NCI-H526 treated with DMSO at 0.1 percent for 48 hours (cell line): Measurements from ENCODE around the gene GNAQ.

Source experiments
- DNase-seq: peaks from one replicate; lab custom pipeline; 2025; lab: John Stamatoyannopoulos, UW

Gene GNAQ

DNA sequence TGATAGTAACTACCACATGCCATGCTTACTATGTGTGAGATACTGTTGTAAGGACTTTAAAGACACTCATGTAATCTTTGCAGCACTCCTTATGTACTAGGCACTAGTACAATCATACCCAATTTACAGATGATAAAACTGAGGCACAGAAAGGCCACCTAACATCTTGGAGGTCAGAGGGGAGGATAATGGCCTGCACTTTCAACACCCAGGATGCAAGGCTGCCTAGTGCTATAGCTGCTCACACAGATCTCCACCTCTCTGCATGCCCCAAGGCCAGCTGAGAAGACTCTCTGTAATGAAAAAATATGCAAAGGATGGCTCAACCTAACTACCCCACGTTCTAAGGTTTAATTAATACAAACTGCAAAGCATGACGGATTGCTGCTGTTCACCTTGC is 57.2 kb downstream of the GNAQ start:
- DNase-seq: no peak

DNA sequence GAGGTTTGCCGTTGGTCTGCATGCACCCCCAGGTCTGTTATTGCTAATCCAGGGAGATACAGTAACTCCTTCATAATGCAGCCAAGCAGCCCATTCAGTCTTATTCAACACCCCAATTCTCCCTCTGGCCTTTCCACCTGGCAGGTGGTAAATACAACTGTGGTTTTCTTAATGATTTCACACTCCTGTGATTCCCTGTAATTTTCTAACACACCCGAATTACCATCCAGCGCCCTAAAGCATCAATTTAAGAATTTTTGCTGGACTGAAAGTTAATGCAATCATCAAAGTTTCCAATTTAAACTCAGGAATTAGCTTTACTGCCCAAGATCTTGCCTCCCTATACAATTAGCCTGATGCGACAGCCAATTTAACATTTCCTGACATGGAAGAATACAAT is 62.5 kb downstream of the GNAQ start:
- DNase-seq: no peak

DNA sequence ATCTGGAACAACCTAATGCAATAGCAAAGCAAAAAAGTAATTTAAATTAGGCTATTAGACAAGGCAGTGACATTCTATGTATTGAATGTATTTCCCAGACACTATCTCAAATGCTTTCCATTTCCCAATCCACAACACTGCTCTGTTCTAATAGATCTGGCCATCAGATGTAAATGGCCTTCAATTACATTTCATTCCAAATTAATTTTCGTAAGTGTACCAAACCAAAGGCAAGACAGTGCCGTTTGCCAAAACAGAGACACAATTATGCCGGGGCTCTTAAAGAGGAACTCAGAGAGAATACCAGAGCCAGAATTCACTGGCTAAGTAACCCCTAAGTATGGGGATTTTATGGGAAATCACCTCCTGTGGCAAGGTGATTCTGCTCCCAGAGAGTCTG is 63.1 kb downstream of the GNAQ start:
- no peak for DNase-seq

DNA sequence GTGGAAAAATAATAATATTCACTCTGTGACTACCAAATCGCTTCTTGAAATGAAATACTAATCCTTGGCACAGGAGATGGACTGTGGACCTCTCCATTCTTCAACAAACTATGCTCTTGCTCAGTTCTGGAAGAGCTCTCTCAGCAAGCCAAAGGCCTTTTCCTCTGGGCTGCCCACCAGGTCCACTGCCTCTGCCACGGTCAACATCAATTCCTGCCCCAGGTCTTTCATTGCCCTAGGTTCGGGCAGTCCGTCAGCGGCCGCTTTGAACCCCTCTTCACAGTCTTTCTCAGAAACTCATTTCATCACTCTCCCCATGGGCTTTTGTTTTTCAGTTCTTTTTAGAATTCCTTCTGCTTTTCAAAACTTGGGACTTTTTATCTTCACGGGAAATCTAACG is 64.9 kb downstream of the GNAQ start:
- DNase-seq: no peak

DNA sequence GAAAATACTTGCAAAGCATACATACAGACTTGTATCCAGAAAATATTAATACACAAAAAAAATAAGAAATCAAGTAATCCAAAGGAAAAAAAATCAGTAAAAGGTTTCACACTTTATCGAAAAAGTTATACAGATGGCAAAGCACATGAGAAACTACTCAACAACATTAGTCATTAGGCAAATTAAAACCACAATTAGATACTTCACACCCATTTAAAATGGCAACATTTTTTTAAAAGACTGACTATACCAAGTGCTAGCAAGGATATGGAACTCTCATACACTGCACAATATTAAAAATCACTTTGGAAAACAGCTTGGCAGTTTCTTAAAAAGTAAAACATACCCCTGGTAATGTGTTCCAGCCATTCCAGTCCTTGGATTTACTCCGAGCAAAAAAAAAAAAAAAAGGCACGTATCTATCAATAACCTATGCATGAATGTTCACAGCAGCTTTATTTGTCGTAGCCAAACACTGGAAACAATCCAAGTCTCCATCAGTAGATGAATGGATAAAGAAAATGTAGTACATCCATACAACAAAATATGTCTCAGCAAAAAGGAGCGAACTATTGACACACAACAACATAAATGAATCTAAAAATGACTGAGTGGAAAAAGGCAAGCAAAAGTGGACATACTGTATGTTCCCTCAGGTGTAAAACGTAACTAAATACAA is 66.0 kb downstream of the GNAQ start:
- no peak for DNase-seq

DNA sequence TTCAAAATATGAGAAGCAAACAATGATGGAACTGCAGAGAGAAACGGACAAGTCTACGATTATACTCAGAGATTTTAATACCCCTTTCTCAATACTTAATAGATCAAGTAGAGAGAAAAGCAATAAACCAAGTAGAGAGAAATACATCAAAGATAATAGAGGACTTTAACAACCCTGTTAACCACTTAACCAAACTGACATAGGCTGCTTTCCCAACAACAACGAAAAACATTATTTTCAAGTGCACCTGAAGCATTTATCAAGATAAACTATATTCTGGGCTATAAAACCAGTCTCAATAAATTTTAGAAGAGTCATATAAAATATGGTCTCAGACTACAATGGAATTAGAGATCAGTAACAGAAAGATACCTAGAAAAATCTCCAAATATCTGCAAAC is 67.4 kb downstream of the GNAQ start:
- no peak for DNase-seq

DNA sequence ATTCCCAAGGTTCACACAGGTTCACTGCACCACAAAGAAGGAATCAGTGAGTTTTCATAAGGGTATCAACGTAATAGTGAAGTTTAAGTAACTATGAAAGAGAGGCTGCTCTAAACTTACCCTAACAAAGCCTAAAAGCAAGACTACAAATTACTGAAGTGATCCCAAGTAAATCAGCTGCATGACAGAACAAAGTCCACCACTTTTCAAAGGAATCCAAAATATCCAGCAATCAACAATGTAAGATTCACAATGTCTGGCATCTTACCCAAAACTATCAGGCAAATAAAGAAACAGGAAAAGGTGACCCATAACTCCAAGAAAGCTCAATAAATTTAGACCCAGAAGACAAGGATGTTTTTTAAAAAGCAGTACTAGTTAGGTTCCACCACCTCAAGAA is 70.1 kb downstream of the GNAQ start:
- no peak for DNase-seq

DNA sequence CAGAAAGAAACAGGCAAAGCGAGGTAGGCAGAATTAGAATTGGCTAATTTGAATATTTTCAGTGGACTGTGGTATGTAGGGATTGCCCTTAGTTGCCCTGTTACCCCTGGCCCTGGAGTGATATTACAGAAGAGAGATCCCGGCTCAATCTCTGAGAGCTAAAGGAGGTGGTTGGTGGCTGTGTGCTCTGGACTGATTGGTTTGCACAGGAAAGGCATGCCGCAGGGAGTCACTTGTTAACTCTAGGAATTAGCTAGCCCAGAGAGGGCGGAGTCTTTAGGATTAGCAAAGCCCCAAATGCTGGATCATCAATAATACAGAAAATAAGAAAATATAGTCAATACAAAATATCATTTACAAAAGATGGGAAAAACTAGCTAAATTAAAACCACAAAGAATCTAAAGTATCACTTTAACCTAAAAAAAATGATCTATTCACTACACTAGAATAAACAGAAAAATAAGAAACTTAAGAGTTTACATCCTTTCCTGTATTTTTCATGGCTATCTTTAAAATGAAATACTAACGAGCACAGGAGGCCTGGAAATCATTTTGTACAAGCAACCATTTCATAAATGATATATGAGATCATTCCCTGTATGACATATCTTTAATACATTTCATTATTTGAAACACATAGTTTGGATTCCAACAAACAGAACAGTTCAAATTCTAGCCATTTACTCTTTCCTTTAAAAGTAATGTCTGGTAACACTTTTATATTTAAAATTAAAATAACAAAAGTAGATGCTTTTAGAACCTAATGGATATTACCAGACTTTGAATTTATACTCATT is 71.1 kb downstream of the GNAQ start:
- DNase-seq: no peak

DNA sequence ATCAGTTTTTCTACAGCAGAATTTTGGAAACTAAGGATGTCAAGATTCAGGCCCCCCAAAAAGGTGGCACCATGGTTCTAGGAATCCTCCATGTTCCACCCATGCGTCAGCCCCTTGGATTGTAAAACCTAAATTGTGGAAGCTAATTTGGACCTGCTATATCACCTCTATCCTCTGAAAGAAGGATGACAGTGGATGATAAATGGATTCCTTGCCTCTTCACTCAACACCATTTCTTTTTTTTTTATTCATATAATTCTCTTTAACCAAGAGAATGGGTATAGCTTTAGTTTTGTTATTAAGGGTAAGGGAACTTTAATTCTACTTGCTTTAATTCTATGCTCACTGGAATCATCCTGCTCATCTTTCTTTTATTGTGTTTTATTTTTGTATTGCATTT is 71.8 kb downstream of the GNAQ start:
- no peak for DNase-seq

DNA sequence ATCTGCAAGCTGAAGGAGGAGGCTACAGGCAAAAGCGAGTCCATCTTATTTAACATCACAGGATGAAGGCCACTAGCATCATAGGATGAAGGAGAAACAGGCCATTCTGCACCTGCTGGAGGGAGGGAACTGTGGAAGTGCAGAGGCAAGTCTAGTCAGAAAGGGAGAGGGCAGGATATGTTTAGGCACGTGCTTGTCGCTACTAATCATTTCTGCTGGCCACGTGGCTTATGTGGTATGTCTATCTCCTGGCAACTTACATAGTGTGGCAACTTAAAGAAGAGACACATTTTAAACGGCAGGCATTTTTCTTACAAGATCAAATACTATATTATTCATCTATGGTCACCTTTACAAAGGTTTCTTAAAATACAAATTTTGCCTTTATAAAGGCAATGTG is 74.0 kb downstream of the GNAQ start:
- no peak for DNase-seq

DNA sequence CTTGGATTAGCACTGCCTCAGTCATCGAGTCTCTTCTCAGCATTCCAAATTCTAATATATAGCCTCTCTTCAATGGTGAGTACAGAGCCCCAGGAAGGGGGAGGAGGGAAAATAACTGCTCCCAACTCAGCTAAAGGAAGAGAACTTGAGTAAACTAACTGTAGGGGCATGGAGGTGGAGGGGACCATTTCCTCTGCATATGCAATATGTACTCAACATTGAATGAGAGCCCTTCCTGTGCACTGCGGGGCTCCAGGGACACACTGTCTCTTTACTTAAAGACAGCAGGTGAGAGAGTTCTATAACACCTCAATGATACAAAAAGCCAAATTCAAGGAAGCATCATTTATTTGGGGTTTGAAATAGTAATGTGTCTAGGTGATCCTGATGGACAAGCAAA is 75.1 kb downstream of the GNAQ start:
- DNase-seq: no peak

DNA sequence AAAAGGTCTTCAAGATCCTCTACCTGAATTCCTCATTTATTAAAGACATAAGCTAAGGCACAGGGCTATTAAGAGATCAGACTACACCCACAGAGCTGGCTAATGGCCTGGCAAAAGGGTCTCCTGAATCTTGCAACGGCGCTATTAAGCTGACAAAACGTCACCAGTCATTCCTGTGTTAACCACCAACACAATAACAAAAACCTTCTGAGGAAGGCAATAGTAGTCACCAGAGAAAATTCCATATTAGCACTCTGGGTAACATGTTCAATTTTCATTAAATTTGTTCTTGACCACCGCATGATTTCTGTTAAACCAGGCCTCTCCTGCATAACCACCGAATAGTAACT is 77.0 kb downstream of the GNAQ start:
- DNase-seq: no peak

DNA sequence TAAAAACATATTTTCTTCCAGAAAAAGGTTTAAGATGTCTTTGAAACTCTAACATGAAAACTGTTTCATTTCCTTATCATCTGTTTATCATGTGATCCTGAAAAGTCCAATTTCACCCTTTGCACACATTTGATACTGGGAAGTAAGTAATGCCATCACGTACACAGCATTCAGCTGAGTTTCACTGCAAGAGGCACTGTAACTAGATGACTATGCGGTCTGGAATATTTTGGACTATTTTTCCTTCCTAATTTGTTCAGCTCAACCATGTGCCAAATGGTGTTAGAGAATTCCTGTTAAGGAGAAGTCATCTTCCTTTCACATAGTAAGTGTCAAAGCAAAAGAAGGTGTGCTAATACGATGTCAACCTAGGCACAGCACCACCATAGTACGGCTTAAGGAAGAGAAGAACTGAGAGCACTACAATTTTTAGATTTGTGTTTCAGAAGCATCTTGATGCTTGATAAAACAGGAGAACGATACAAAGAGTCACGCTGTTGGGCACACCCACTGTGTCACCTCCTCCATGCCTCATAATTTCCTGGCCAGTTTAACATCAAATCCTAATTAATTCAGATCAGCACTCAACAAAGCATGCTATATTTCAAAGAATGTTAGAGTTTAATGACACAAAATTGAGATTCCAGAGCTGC is 77.5 kb downstream of the GNAQ start:
- DNase-seq: no peak

DNA sequence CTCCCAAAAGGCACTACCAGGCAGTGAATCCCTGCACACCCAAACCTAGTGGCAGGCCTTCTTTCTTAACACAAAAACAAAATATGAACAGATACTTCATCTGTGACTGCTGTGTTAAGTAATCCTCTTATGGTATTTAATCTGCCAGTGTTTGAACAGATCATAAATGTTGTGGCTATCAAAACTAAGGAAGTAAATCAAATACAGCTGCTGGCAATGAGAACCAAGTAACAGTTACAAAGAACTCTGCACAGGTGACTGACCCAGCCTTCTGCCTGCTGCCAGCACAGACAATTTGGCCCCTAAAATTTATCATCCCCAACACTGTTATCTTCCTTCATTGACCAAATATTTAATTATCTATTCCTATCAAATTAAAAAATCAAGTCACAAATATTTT is 78.0 kb downstream of the GNAQ start:
- no peak for DNase-seq

DNA sequence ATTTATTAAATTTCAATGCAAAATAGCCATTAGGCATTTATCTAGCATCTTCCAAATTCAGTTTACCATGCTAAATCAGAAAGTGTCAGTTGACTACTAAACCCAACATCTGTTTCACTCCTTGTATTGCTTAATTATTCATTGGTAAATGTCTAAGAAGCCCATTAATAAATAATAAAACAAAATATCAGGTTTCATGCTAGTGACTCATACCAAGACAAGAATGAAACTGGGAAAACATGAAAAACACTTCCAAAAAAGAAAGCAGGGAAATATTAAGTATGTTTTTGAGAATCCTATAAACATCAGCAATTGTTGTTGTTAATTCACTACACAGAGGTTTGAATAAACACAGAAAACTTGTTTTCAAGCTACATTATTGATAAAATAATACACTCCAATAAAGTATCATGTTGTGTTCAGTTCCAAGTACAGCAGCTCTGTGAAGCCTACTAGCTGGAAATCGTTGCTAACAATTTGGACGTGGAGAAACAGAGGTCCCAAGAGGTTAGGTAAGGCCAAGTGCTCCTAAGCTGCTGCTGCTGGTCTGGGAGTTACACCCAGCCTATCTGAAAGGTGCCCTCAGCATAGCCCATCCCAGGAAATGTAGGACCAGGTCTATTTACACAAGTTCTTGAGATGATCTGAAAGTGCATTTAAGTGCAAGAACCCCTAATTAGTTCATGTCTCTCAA is 78.8 kb downstream of the GNAQ start:
- DNase-seq: no peak

DNA sequence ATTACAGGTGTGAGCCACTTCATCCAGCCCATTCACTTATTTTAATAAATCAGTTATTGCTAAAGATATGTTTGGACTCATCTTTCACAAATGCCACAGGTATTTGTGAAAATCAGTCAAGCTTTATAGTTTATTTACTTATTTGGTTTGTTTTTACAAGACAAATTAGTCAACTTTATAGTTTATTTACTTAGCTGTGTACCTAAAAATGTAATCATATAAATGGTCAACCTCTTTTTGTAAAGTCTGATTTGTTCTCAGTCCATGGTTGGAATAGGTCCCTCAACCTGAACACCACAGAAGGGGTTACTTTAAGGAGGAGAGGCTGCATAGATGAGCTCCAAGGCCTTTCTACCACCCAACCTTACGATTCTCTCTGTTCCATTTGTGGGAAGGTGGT is 80.2 kb downstream of the GNAQ start:
- no peak for DNase-seq

DNA sequence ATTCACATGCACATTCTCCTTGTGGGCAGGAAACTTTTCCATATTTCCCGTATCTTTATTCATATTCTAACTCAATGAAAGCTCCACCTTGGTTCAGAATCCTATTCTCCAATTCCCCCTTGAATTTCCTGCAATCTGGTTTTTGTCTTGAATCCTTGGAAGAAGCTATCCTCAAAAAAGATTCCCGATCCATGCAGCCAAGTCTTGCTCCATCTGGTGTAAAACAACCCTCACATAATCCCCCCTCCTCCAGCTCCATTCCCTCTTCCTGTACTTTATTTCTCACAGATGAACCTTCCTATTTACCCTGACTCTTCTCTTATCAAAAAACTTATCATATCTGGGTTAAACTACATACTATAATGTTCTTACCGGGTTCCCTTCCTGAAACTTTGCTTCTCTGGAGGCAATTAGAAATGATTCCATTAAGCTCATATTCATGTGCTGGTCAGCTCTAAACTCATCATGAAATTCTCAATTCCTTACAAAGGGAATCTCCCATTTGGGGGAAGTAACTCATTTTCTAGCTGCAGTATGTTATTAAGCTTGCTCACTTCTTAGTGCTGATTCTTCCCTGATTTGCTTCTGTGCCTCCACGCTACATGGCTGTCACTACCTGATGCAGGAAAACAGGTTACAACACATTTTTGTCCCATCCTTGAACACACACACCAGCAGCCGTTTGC is 81.7 kb downstream of the GNAQ start:
- DNase-seq: no peak

DNA sequence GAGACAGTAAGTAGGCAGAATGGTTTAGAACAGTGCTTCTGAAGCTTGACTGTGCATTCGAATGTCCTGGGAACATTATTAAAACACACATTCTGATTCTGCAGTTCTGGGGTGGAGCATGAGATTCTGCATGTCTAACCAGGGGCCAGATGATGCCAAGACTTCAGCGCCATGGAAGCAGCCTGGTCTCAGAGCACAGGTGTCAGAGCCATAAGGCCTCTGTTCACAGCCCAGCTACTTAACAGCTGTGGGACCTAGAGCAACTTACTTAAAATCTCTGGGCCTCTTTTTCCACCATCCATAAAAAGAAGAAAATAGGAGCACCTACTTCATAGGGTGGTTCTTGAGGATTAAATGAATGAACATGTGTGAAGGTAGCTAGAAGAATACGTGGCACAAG is 84.0 kb downstream of the GNAQ start:
- no peak for DNase-seq

DNA sequence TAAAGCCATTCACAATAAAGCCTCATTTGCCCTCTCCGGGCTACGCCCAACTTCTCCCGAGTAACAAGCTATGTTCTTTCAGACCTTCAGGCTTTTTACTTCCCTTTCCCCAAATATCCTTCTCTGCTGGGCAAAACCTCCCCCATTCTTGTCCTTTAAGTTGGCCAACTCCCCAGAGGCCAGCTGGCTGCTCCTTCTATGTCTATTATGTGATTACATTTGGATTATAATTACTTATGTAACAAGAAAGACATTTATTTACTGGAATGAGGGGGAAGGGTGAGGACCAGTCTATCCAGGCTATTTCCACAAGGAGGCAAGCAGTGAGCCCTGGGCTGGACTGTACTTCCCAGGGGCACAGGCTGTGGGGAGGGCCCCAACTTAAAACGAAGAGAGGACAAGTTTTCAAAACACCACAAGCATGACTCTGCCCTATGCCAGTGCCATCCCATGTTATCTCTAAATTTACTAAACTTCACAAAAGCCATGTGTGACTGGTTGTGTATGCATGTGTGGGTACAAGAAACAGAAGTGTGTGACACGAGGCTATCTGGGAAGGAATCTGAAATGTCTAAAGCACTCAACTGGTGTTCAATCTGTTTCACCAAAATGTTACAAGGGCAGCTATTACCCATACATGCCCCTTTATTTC is 84.5 kb downstream of the GNAQ start:
- DNase-seq: no peak

DNA sequence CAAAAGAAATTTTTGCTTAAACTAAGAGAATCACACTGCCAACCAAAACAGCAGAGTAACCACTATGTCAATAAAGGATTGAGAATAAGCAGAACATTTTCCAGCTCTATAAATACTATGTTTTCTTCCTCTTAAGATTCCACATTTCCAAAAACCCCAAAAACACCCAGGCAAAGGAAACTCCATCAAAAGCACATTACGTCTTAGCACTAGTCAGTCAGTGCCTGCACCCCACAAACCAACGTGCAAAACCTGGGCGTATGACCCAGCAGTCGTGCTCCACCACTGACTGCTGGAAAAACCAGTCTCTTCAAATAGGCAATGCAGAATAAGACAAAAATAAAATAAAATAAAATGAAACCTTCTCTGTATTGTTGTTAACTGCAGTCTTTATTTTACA is 85.3 kb downstream of the GNAQ start:
- no peak for DNase-seq

DNA sequence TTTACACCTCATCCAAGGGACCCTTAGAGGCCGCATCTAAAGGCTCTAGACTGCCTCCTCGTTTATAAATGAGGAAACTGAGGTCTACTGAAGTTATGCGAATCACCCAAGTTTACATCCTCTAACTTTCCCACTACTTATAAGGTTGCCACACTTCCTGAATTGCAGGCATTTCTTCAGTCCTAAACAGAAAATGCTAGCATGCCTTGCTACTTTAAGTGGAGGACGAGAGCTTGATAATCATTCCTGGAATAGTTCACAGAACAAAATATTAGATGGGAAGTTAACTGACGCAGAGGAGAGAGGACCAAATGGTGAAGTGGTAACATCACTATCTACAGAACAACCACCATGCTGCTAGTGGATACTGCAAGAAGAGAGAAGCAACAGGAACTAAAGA is 85.8 kb downstream of the GNAQ start:
- DNase-seq: no peak
